H1 (cell line): ENCODE measurements around the gene KCNQ1. TPM values are rescaled to one million over a fixed set of nuclear protein-coding genes. Genes with fewer than 3 reads are reported as not detected.

Source experiments
- CTCF ChIA-PET: fragments of 300-600 bp; sonication (Branson Sonifier 250); formaldehyde crosslinking; loops from one replicate; lab custom pipeline; 2021; ENCODE audit not compliant: partially characterized antibody; lab: Charles Lee
- POLR2A ChIA-PET: fragments of 300-600 bp; sonication (Branson Sonifier 250); formaldehyde crosslinking; loops from one replicate; lab custom pipeline; 2021; ENCODE audit warnings: inconsistent platforms; ENCODE audit not compliant: partially characterized antibody; lab: Charles Lee
- DNase-seq, 2 experiments: peaks; one replicate each; pipeline versions ENCODE4 v3.0.0 to v3.0.0-alpha.2; 2010 to 2022; ENCODE audit warnings: low spot score in 2 of 2, low read depth in 1 of 2, mixed read lengths in 1 of 2
- FAIRE-seq: peaks from 2 replicates; lab custom pipeline; 2011; peaks lifted over from hg19 to GRCh38; lab: Jason Lieb, UNC
- H2AFZ ChIP-seq: 2 replicates; pipeline ENCODE4 v1.8.1; 2012; ENCODE audit warnings: low read length, inconsistent platforms
- H2AK5ac ChIP-seq: 2 replicates; pipeline ENCODE4 v1.6.1; 2013; ENCODE audit warnings: low read depth, low read length
- H2BK120ac ChIP-seq: replicated peaks from 2 replicates; pipeline ENCODE3; 2013; ENCODE audit warnings: low read depth, low read length, inconsistent platforms
- H2BK12ac ChIP-seq: 2 replicates; pipeline ENCODE4 v1.6.1; 2013; ENCODE audit warnings: low read depth, low read length
- H2BK15ac ChIP-seq: 2 replicates; pipeline ENCODE4 v1.6.1; 2013; ENCODE audit warnings: low read length
- H2BK20ac ChIP-seq: 2 replicates; pipeline ENCODE4 v1.6.1; 2013; ENCODE audit warnings: low read length
- H2BK5ac ChIP-seq: 2 replicates; pipeline ENCODE4 v1.6.1; 2013; ENCODE audit warnings: low read depth, low read length
- H3K14ac ChIP-seq: 2 replicates; pipeline ENCODE4 v1.6.1; 2013; ENCODE audit warnings: inconsistent platforms; ENCODE audit not compliant: insufficient read length
- H3K18ac ChIP-seq: 2 replicates; pipeline ENCODE4 v1.6.1; 2013; ENCODE audit warnings: low read length; ENCODE audit errors: extremely low read depth
- H3K23ac ChIP-seq: 2 replicates; pipeline ENCODE4 v1.6.1; 2013; ENCODE audit warnings: inconsistent platforms; ENCODE audit not compliant: insufficient read length
- H3K23me2 ChIP-seq: 2 replicates; pipeline ENCODE4 v1.6.1; 2013; ENCODE audit warnings: low read depth, low read length
- H3K27ac ChIP-seq: 2 replicates; pipeline ENCODE4 v1.6.1; 2011; ENCODE audit warnings: low read depth, low read length, inconsistent platforms
- H3K27me3 ChIP-seq, 4 experiments: replicated peaks in 1 of 4; 1 replicate in 1 of 4; 2 replicates in 3 of 4; pipeline versions ENCODE4 v1.6.1 to v1.8.1; 2011 to 2013; ENCODE audit warnings: low read length in 3 of 4, mild to moderate bottlenecking in 3 of 4, inconsistent platforms in 2 of 4, mixed read lengths in 2 of 4, moderate library complexity in 1 of 4; ENCODE audit not compliant: control insufficient read depth in 3 of 4, insufficient read depth in 3 of 4; ENCODE audit errors: extremely low read depth in 1 of 4
- H3K36me3 ChIP-seq, 4 experiments: 2 replicates each; pipeline versions ENCODE4 v1.6.1 to v1.8.1; 2011 to 2013; ENCODE audit warnings: mild to moderate bottlenecking in 4 of 4, low read length in 3 of 4, moderate library complexity in 2 of 4, control low read depth in 1 of 4, inconsistent platforms in 1 of 4; ENCODE audit not compliant: insufficient read depth in 4 of 4, control insufficient read depth in 2 of 4
- H3K4ac ChIP-seq: replicated peaks from 2 replicates; pipeline ENCODE3; 2013; ENCODE audit warnings: low read length, low read depth, mixed read lengths, inconsistent platforms; ENCODE audit not compliant: insufficient read length
- H3K4me1 ChIP-seq, 4 experiments: replicated peaks in 1 of 4; 1 replicate in 1 of 4; 2 replicates in 3 of 4; pipeline versions ENCODE4 v1.6.1 to v1.8.1; 2011 to 2013; ENCODE audit warnings: low read length in 3 of 4, inconsistent platforms in 2 of 4, mixed read lengths in 1 of 4; ENCODE audit not compliant: insufficient read depth in 4 of 4, control insufficient read depth in 3 of 4
- H3K4me2 ChIP-seq, 2 experiments: 2 replicates each; pipeline versions ENCODE4 v1.6.1 to v1.8.1; 2011 to 2013; ENCODE audit warnings: low read depth in 2 of 2, low read length in 2 of 2, control low read depth in 1 of 2, inconsistent platforms in 1 of 2, mild to moderate bottlenecking in 1 of 2; ENCODE audit not compliant: insufficient read depth in 1 of 2
- H3K4me3 ChIP-seq, 4 experiments: fragments of 200-600, 300-600 bp in 1 of 4; sonication (generic), shearing (Covaris generic), sonication (Bioruptor Twin) in 1 of 4; 2 replicates each; pipeline versions ENCODE4 v1.5.1 to v1.8.1; 2011 to 2016; ENCODE audit warnings: low read length in 4 of 4, low read depth in 3 of 4, control low read depth in 2 of 4, inconsistent platforms in 2 of 4, mild to moderate bottlenecking in 2 of 4, mixed read lengths in 1 of 4, moderate library complexity in 1 of 4; ENCODE audit not compliant: insufficient read depth in 2 of 4; ENCODE audit errors: extremely low read depth in 1 of 4
- H3K56ac ChIP-seq: replicated peaks from 2 replicates; pipeline ENCODE3; 2013; ENCODE audit warnings: low read depth, mild to moderate bottlenecking, mixed read lengths, low read length, inconsistent platforms; ENCODE audit not compliant: insufficient read length
- H3K79me1 ChIP-seq: 2 replicates; pipeline ENCODE4 v1.6.1; 2013; ENCODE audit warnings: low read depth, low read length, control low read depth
- H3K79me2 ChIP-seq, 2 experiments: 2 replicates each; pipeline versions ENCODE4 v1.6.1 to v1.8.1; 2012 to 2013; ENCODE audit warnings: low read length in 2 of 2, mild to moderate bottlenecking in 2 of 2, inconsistent platforms in 1 of 2; ENCODE audit not compliant: insufficient read depth in 2 of 2, control insufficient read depth in 1 of 2
- H3K9ac ChIP-seq, 4 experiments: replicated peaks in 1 of 4; 1 replicate in 1 of 4; 2 replicates in 3 of 4; pipeline versions ENCODE4 v1.6.1 to v1.8.1; 2011 to 2013; ENCODE audit warnings: low read depth in 3 of 4, low read length in 3 of 4, control low read depth in 2 of 4, mild to moderate bottlenecking in 2 of 4, moderate library complexity in 2 of 4, inconsistent platforms in 1 of 4; ENCODE audit errors: extremely low read depth in 1 of 4
- H3K9me3 ChIP-seq, 2 experiments: 2 replicates each; pipeline versions ENCODE4 v1.6.1 to v1.8.1; 2012 to 2013; ENCODE audit warnings: mild to moderate bottlenecking in 2 of 2, moderate library complexity in 2 of 2, control low read depth in 1 of 2, inconsistent platforms in 1 of 2, low read depth in 1 of 2, low read length in 1 of 2, mixed read lengths in 1 of 2; ENCODE audit not compliant: insufficient read depth in 2 of 2
- H4K20me1 ChIP-seq, 2 experiments: replicated peaks in 1 of 2; 2 replicates each; pipeline versions ENCODE3 to v1.8.1; 2011 to 2013; ENCODE audit warnings: inconsistent platforms in 2 of 2, low read length in 2 of 2, mild to moderate bottlenecking in 1 of 2; ENCODE audit not compliant: insufficient read depth in 2 of 2, control insufficient read depth in 1 of 2
- H4K5ac ChIP-seq: 2 replicates; pipeline ENCODE4 v1.6.1; 2013; ENCODE audit warnings: low read length, low read depth, mixed read lengths, inconsistent platforms; ENCODE audit not compliant: insufficient read length
- H4K8ac ChIP-seq: 2 replicates; pipeline ENCODE4 v1.8.0; 2013; ENCODE audit warnings: mild to moderate bottlenecking, moderate library complexity, low read length, inconsistent platforms; ENCODE audit not compliant: insufficient read depth; ENCODE audit errors: extremely low read depth
- H4K91ac ChIP-seq: replicated peaks from 2 replicates; pipeline ENCODE3; 2013; ENCODE audit warnings: low read length, mixed read lengths, inconsistent platforms; ENCODE audit not compliant: insufficient read length
- ATF2 ChIP-seq: IDR thresholded peaks from 2 replicates; pipeline ENCODE4 v1.6.1; 2012; ENCODE audit warnings: low read length, inconsistent platforms
- BCL11A ChIP-seq, 2 experiments: IDR thresholded peaks; one replicate each; pipeline ENCODE4 v1.6.1; 2011; ENCODE audit warnings: low read depth in 2 of 2, low read length in 2 of 2, mild to moderate bottlenecking in 2 of 2
- CBX5 ChIP-seq: fragments of 300-800, 300-1000 bp; sonication (generic); IDR thresholded peaks from 2 replicates; pipeline ENCODE4 v1.7.1; 2016; ENCODE audit warnings: antibody characterized with exemption, low read length, low read depth
- CBX8 ChIP-seq: fragments of 300-800, 300-1000 bp; sonication (generic); IDR thresholded peaks from 2 replicates; pipeline ENCODE4 v1.7.1; 2016; ENCODE audit warnings: low read depth, low read length, borderline replicate concordance
- CHD1 ChIP-seq: IDR thresholded peaks from 2 replicates; pipeline ENCODE4 v1.6.1; 2012; ENCODE audit warnings: low read depth, low read length, improper control_type of control experiment
- GTF2F1 ChIP-seq: IDR thresholded peaks from 2 replicates; pipeline ENCODE4 v1.6.1; 2012; ENCODE audit warnings: low read depth, low read length, improper control_type of control experiment, borderline replicate concordance
- RFX5 ChIP-seq: IDR thresholded peaks from 2 replicates; pipeline ENCODE4 v1.6.1; 2011; ENCODE audit warnings: low read depth, low read length, improper control_type of control experiment, borderline replicate concordance
- SIX5 ChIP-seq: IDR thresholded peaks from 2 replicates; pipeline ENCODE4 v1.6.1; 2011; ENCODE audit warnings: mild to moderate bottlenecking, low read depth, low read length
- SP4 ChIP-seq: IDR thresholded peaks from 2 replicates; pipeline ENCODE4 v1.6.1; 2012; ENCODE audit warnings: low read length, inconsistent platforms
- TAF7 ChIP-seq: optimal IDR thresholded peaks from 2 replicates; pipeline ENCODE3; 2011; ENCODE audit warnings: low read depth, mild to moderate bottlenecking, inconsistent platforms, low read length, moderate library complexity, borderline replicate concordance
- TCF12 ChIP-seq: IDR thresholded peaks from 2 replicates; pipeline ENCODE4 v1.6.1; 2011; ENCODE audit warnings: low read depth, mild to moderate bottlenecking, low read length
- TEAD4 ChIP-seq: IDR thresholded peaks from 2 replicates; pipeline ENCODE4 v1.6.1; 2012; ENCODE audit warnings: low read depth, low read length, inconsistent platforms, mixed read lengths
- WGBS, 2 experiments: shearing (Covaris generic) in 1 of 2; methylation state at CpG; one replicate each; pipeline versions ENCODE4 v1.1.6 to v1.1.7; 2013 to 2015; ENCODE audit warnings: low lambda C conversion rate in 2 of 2, mixed read lengths in 2 of 2, inconsistent platforms in 1 of 2, low coverage in 1 of 2, missing lambda C conversion rate in 1 of 2; ENCODE audit not compliant: insufficient replicate concordance in 2 of 2, insufficient coverage in 1 of 2, insufficient read length in 1 of 2; ENCODE audit errors: extremely low coverage in 1 of 2, missing lambda C conversion rate in 1 of 2; 5-methylcytosine and 5-hydroxymethylcytosine counted together
- polyA plus RNA-seq, 7 experiments: library from polyadenylated mRNA; depleted of rRNA in 3 of 7; stranded (reverse) in 5 of 7; unstranded in 2 of 7; fragments of >200 nt in 5 of 7; fragments of 200-250 nt in 2 of 7; gene quantifications; 1 replicate in 5 of 7; 2 replicates in 1 of 7; 4 replicates in 1 of 7; pipeline versions ENCODE4 v1.2.1 to v1.2.3, GENCODE V29; 2011 to 2013; ENCODE audit warnings: missing spikeins in 2 of 7, mixed read lengths in 2 of 7
- total RNA-seq: library from RNA; stranded (reverse); fragmentation: NEBNext Ultra II Directional; extraction: Animal tissue kit (Norgen Biotek cat#: 25700); gene quantifications from 2 replicates; pipeline ENCODE4 v1.2.1, GENCODE V29; 2021

KCNQ1 gene
- total and polyA plus RNA-seq, 2 of the 8 experiments (the other 6 are each of a cell fraction or from before 2014, with no cell fraction given): 1.9 to 2.0 TPM

- Histone ChIP-seq H2BK12ac (no peak overlapping the region), H4K8ac (no peak overlapping the region), H2BK120ac (no peak overlapping the region), H2BK15ac (no peak overlapping the region), H2BK5ac (no peak overlapping the region), H3K4me3 (no peak overlapping the region), H3K27me3 (peaks cover 17 to 65% (median 39%) of the 10 kb centered on the region in 4 experiments), H3K9ac (no peak overlapping the region), H3K56ac (no peak overlapping the region), H3K36me3 (no peaks in the 10 kb centered on the region), H3K14ac (no peak overlapping the region), H4K5ac (no peak overlapping the region), H3K79me1 (no peaks in the 10 kb centered on the region), H3K27ac (no peak overlapping the region), H3K4me2 (no peak overlapping the region), H3K23me2 (no peaks in the 10 kb centered on the region), H3K4ac (no peak overlapping the region), H3K23ac (no peak overlapping the region), H2AFZ (no peak overlapping the region), H3K4me1 (no peaks in the 10 kb centered on the region), H3K79me2 (no peaks in the 10 kb centered on the region), H2AK5ac (no peak overlapping the region), H4K20me1 (peaks cover under 1 to 5% of the 10 kb centered on the region in 2 experiments), H2BK20ac (no peak overlapping the region), H4K91ac (no peak overlapping the region), H3K18ac (no peak overlapping the region), H3K9me3 (no peaks in the 10 kb centered on the region)
- no peak for TF ChIP-seq ATF2
- TF ChIP-seq CHD1: no peak
- TF ChIP-seq TEAD4: no peak
- TF ChIP-seq GTF2F1: no peak
- no peak for TF ChIP-seq RFX5
- no peak for TF ChIP-seq BCL11A (IDR thresholded peaks at IDR 0.05; ENCODE audit: low read depth in 2 of 2, low read length in 2 of 2)
- TF ChIP-seq CBX5: no peak
- no peak for TF ChIP-seq TAF7
- no peak for TF ChIP-seq SP4
- TF ChIP-seq CBX8: no peak
- no peak for TF ChIP-seq TCF12
- no peak for TF ChIP-seq SIX5
- DNase-seq (no peak), FAIRE-seq (no peak)
- WGBS, 2 experiments: 95% methylated on average over 15 of the region's 15 CpGs; no CpG with 5 or more reads in 1 of the 2 experiments
- ChIA-PET CTCF (interaction anchor here (1.5 to 1.9 kb wide), 2 partner anchors 28 to 81 kb away, joined by 3 to 16 read pairs; no protein-coding TSS in a partner anchor), POLR2A (no interaction called here)
Measured at GRCh38 chr11:2451336-2451735, 6.5 kb downstream of the KCNQ1 start.
